Tibial nerve (tissue), 3 donors: ENCODE measurements around the gene GUCA1C.

Source experiments
- POLR2A ChIP-seq, 2 donors: fragments of 450-650 bp; IDR thresholded peaks; one replicate each; pipeline ENCODE4 v1.6.1; 2017; ENCODE audit warnings: antibody characterized with exemption in 2 of 2, mild to moderate bottlenecking in 2 of 2, moderate library complexity in 2 of 2
- TF ChIP-seq, protein P1 (sequence below), 5 experiments: fragments of 200-600 bp in 3 of 5; fragments of 450-650 bp in 2 of 5; sonication (generic) in 3 of 5; IDR thresholded peaks; one replicate each; pipeline ENCODE4 v1.5.1; 2016 to 2019; ENCODE audit warnings: antibody characterized with exemption in 5 of 5, mild to moderate bottlenecking in 3 of 5, moderate library complexity in 2 of 5

DNA sequence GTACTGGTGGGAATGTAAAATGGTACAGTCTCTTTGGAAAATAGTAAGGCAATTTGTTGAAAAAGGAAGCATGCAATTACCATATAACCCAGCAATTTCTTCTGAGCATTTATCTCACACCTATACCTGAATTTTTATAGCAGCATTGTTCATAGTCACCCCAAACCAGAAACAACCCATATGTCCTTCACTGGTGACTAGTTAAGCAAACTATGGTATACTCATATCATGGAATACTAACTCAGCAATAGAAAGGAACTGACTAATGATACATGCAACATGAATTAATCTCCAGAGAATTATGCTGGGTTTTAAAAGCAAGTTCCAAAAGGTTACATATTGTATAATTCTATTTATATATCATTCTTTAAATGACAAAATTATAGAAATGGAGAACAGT, 70.9 kb downstream of the GUCA1C start:
- TF ChIP-seq, protein P1, sequence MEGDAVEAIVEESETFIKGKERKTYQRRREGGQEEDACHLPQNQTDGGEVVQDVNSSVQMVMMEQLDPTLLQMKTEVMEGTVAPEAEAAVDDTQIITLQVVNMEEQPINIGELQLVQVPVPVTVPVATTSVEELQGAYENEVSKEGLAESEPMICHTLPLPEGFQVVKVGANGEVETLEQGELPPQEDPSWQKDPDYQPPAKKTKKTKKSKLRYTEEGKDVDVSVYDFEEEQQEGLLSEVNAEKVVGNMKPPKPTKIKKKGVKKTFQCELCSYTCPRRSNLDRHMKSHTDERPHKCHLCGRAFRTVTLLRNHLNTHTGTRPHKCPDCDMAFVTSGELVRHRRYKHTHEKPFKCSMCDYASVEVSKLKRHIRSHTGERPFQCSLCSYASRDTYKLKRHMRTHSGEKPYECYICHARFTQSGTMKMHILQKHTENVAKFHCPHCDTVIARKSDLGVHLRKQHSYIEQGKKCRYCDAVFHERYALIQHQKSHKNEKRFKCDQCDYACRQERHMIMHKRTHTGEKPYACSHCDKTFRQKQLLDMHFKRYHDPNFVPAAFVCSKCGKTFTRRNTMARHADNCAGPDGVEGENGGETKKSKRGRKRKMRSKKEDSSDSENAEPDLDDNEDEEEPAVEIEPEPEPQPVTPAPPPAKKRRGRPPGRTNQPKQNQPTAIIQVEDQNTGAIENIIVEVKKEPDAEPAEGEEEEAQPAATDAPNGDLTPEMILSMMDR (IDR thresholded peaks at IDR 0.05), result no peak
- TF ChIP-seq POLR2A (IDR thresholded peaks at IDR 0.05), result no peak
